Neural cell (in vitro differentiated cells): ENCODE measurements around the gene STON2.

Experiments
- CTCF ChIP-seq: fragments of 450-650 bp; IDR thresholded peaks from 2 replicates; pipeline ENCODE4 v1.5.1; 2014; ENCODE audit warnings: antibody characterized with exemption, mild to moderate bottlenecking, moderate library complexity; ENCODE audit not compliant: poor library complexity, severe bottlenecking
- EP300 ChIP-seq: fragments of 450-650 bp; conservative IDR thresholded peaks from 2 replicates; pipeline ENCODE4 v1.6.1; 2014; ENCODE audit warnings: antibody characterized with exemption, mild to moderate bottlenecking, moderate library complexity; ENCODE audit not compliant: poor library complexity, severe bottlenecking
- EZH2 ChIP-seq: fragments of 200-600, 300-800 bp; shearing (Covaris generic), sonication (generic); IDR thresholded peaks from 2 replicates; pipeline ENCODE4 v1.6.1; 2014; ENCODE audit warnings: antibody characterized with exemption, low read length, borderline replicate concordance, mild to moderate bottlenecking; ENCODE audit not compliant: insufficient read depth, poor library complexity, severe bottlenecking
- MXI1 ChIP-seq: fragments of 450-650 bp; conservative IDR thresholded peaks from 2 replicates; pipeline ENCODE4 v1.6.1; 2014; ENCODE audit warnings: antibody characterized with exemption, mild to moderate bottlenecking; ENCODE audit not compliant: poor library complexity, severe bottlenecking
- POLR2AphosphoS5 ChIP-seq: IDR thresholded peaks from 2 replicates; pipeline ENCODE4 v1.6.1; 2012
- RAD21 ChIP-seq: fragments of 450-650 bp; conservative IDR thresholded peaks from 2 replicates; pipeline ENCODE4 v1.6.1; 2014; ENCODE audit warnings: antibody characterized with exemption, mild to moderate bottlenecking, moderate library complexity
- REST ChIP-seq: IDR thresholded peaks from 2 replicates; pipeline ENCODE4 v1.6.1; 2012; ENCODE audit warnings: borderline replicate concordance
- TAF1 ChIP-seq: IDR thresholded peaks from 2 replicates; pipeline ENCODE4 v1.6.1; 2012; ENCODE audit warnings: low read depth

- TF ChIP-seq EP300 (no peak), RAD21 (no peak), CTCF (no peak), TAF1 (no peak), EZH2 (no peak), POLR2AphosphoS5 (no peak), MXI1 (no peak), REST (no peak)
These were observed 134.4 kb downstream of the STON2 start for GRCh38 chr14:81265636-81266169.
